NCI-H524 treated with DMSO at 0.1 percent for 48 hours (cell line): ENCODE results near the gene PRDM12.

Experiments used
- DNase-seq: peaks from one replicate; lab custom pipeline; 2025; lab: John Stamatoyannopoulos, UW

The PRDM12 gene

GRCh38 chr9:130635721-130636647 is 28.4 kb upstream of the PRDM12 start:
- no peak for DNase-seq

GRCh38 chr9:130636648-130637020 is 27.8 kb upstream of the PRDM12 start:
- no peak for DNase-seq

DNA sequence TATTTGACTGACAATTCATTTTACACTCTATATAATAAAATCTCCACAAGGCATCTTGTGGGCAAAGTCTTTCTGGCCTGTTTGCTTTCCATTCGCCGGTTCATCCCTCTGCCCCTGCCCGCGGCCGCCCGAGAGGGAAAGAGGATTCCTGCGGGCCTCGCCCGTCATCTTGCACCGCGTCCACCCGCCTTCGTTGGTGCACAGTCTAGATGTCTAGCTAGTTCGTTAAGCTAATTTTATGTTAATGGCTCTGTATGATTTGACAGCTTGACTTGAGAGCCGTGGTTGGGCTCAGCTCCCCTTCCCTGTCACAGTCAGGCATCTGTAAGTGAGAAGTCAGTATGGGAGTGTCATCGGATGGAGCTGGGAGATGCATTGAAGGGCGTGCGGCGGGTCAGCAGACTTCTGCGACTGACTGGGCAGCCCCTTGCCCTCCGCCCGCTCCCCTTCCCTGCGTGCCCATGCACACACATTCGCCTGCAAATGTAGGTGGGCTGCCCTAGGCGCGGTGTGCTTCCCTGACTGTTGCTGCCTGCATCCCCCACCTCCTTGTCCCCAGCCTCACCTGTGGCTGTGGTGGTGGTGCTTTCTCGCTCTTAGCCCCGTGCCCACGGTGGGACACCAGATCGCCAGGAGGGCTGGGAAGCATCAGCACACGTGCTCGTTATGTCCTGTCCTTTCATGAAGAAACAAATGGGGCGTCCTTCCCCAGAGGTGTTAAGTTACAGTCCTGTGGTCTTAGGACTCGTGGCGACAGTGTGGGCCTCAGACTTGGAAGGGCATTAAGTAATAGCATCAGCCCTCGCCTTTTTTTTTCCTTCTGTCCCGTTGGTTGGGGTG is 25.9 kb upstream of the PRDM12 start:
- no peak for DNase-seq

DNA sequence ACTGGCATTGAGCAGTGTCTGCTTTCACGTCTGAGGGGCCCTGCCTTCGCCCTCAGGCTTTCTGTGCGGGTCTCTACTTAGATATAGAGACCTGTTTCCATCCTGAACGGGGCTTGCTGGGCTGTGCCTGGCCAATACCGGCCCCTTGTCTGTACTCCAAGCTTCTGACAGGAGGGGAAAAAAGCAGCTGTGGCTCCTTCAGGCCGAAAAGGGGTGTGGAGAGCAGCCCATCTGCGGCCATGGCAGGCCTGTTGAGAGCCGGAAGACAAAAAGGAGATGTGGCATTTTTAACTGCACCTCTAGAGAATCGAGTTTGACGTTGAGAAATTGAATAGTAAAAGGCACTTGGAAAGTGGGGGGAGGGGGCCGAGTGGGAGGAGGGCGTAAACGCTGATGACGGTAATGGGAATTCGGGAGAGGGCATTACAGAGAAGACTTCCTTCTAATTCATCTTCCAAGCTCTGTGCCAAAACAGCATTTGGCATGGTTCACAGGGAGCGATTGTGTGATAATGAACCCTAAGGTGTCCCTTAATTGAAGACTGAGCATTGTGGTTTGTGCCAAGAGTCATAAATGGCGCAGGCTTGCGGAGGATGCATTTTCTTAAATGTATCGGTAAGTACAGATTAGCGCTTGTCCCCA is 25.1 kb upstream of the PRDM12 start:
- no peak for DNase-seq

DNA sequence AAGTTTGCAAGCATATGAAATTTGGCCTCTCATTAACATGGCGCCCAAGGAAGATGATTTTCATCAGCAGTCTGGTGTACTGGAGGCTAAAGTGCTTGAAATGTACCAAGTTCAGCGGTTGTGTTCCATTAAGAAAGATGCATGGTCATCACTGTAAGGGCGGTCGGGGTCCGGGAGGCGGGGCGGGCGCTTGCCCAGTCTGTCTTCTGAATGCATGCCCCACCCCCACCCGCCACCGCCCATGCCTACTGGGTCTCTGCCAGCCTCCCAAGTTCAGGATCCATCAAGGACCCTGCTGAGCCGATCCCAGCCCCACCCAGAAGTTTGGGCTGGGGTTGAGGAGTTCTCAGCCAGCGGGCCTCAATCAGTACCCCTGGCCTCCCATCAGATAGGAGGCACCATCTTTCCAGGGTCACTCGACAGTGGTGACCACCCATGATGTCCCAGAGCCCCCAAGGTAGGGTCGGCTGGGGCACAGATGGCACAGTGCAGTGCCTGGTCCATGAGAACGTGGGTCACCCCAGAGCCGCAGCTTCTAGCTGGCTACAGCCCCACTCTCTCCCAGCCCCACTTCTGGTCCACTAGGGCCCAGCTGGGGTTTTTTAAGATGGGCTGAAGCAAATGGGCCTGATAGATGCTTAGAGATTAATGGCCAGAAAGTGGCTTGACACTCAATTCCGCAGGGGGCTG is 24.4 kb upstream of the PRDM12 start:
- DNase-seq: no peak

DNA sequence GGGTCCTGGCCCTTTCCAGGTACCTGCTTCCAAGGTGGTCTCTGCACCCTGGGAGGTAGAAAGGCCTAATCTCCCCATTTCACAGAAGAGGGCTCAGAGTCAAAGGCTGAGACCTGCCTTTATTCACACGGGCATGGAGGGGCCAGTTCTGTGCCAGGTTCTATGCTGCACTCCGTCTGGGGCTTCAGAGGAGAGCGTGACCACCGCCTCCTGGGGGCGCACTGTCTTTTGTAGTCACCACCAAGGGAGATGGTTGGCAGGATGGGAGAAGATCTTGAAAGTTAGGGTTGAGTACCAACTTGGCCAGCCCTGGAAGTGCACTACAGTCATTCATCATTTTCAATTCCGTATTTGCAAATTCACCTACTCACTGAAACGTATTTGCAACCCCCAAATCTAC is 23.7 kb upstream of the PRDM12 start:
- DNase-seq: no peak

GRCh38 chr9:130642926-130643325 is 21.5 kb upstream of the PRDM12 start:
- DNase-seq: no peak

DNA sequence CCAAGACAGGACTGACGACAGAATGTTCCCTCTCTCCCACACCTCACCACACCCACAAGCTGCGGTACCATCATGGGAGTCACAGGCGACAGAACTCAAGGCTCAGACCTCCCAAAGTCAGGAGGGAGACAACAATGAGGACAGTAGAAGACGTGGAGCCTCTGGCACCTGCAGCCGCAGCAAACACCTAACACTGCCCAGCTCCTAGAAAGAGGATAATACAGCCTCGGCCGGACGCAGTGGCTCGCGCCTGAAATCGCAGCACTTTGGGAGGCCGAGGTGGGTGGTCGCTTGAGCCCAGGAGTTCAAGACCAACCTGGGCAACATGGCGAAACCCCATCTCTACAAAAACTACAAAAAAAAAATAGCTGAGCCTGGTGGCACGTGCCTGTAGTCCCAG is 13.2 kb upstream of the PRDM12 start:
- no peak for DNase-seq

DNA sequence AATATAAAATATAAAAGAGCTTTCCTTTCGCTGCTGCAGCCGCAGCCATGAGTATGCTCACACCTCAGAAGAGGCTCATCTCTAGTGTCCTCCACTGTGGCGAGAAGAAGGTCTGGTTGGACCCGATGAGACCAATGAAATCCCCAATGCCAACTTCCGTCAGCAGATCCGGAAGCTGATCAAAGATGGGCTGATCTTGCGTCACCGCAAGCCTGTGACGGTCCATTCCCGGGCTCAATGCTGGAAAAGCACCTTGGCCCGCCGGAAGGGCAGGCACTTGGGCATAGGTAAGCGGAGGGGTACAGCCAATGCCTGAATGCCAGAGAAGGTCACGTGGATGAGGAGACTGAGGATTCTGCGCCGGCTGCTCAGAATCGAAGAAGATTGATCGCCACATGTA is 12.6 kb upstream of the PRDM12 start:
- no peak for DNase-seq

DNA sequence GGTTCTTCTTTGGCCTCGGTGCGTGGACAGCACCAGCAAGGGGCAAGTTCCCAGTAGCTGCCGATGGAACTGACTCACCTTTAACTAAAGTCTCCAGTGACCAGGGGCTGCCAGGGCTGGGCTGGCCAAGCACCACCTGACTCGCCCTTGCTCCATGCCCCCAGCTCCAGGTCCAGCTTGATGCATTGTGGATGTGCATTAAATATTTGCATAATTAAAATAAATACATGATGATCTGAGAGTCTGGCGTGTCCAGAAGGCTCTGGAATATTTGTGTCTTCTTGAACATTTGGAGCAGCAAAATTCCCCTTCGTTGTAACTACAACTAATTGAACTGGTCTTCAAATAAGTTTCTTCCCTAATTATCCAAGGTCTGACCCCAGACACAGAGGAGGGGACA is 9.5 kb upstream of the PRDM12 start:
- DNase-seq: no peak

- no peak for DNase-seq
Measured at GRCh38 chr9:130658893-130659698, 5.3 kb upstream of the PRDM12 start.

DNA sequence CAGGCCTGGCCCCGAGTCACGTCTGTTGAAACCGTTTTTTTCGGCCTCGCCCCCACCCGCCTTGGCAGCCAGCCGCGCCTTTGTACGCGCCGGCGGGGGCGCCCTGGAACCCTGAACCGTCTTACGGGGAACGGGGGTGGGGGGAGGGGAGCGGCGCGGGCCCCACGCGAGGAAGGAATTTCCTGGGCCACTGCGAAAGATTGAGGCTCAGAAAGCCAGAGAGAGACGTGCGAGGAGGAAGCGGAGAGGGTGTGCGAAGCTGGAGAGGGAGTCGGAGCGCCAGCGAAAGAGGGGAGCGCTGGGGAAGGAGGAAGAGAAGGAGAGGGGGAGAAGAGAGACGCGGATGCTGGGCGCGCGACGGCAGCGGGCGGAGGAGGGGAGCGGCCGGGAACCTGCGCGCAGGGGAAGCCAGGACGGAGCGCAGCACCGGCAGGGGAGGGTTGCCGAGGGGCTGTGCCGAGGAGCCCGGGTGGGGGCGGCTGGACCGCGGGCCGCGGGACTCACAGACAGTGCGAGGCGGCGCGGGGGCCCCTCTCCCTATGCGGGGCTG is 4.6 kb upstream of the PRDM12 start:
- DNase-seq: no peak

- DNase-seq: no peak
Measured at GRCh38 chr9:130660326-130660682, 4.1 kb upstream of the PRDM12 start.

GRCh38 chr9:130660683-130661450 is 3.5 kb upstream of the PRDM12 start:
- no peak for DNase-seq

DNA sequence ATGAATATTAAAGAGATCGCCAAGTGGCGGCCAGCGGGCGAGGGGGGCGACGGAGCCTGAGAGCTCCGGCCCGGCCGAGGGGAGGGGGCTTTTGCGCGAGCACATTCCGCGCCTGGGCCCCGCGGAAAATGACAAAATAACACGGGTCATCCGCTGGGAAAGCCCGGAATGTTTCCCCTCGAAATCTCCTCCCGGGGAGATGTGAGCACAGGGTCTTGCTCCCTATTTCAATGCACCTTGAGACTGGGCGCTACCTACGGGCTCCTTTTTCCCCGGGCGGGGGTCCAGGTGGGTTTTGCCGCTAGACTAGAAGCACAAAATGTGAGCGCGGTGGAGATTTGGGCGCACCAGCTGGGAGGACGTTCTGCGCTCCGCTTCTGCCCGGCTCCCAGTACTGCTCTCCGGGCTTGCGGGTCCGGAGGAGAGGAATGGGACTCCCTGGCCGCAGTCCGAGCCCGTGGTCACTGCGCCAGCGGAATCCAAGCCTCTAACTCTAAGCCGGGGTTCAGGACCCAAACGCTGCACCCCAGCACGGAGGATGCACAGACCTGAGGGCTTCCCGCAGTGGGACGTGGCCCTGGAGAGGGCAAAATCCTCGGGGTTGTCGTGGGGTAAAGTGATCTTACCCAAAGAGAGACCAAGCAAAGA is 2.8 kb upstream of the PRDM12 start:
- no peak for DNase-seq

DNA sequence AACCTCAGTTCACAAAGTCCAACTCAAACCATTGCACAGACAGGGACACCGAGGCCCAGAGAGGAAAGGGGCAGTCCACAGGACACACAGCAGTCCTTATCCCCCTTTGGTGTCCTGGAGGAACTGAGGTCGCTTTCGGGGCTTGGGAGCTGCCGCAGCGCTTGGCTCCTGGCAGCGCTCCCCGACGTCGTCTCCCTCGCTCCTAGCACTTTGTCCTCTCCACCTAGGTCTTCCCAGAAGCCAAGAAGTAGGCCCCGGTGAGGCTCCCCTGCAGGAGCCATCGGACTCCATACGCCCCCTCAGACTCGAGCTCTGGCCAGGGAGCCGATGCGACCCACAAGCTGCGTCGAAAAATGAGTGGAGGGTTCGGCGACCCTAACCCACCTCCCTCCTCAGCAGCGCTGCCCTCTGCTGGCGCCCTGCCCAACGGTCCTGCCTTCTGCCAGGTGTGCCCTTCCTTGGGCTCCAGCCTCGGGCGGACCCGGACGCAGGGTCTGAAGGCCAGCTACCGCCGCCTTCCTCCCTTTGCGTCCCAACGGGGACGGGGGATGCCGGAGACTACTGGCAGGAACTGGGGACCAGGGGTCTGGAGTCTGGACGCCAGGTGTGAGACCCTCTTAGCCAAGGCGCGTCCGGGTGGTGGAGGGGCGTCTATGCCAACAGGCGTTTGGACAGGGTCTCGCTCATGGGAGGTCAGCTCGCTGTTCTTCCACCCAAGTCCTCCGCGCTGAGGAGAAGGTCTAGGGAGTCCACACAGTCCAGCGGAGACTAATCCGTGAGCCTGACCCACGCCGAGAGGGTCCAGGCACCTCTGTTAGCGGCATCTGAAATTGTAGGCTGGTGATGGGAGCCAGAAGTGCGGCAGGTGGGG is 2.1 kb upstream of the PRDM12 start:
- no peak for DNase-seq

GRCh38 chr9:130662970-130663257 is 1.5 kb upstream of the PRDM12 start:
- no peak for DNase-seq

DNA sequence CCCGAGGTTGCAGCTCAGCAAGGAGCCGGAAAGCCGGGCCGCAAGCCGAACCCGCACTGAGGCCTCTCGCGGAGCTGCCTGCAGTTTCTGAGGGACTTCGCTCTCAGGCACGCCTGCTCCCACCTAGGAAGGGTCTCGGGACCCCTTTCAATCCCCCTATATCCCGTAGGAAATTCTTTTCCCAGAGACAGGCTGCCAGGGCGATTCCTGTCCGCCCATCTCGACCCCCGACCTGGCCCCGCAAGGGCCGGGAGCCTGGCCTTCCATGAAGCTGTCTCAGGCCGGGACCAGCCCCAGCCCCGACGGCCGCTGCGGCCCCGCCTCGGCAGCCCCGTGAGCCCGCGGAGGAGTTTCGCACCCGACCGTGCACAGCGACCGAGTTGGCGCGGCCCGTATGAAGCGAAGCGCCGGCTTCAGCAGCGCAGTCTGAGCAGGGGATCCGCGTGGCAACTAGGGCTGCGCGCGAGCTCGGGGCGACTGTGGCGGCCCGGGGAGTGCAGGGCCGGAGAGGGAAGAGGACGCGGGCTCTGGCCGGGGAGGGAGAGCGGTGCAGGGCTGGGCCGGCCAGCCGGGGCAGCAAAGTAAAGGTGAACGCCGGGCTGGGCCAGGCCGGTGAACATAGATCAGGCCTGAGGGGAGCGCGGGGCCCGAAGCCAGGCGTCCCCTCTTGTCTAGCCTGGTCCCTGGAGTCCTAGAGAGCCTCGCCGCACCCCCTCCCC is 977 bp upstream of the PRDM12 start:
- no peak for DNase-seq

- no peak for DNase-seq
Measured at GRCh38 chr9:130663977-130664250, 480 bp upstream of the PRDM12 start.
